Body of pancreas (tissue), 4 donors: ENCODE data around the gene IMPDH1.

Source experiments
- CTCF ChIP-seq, 7 experiments: fragments of 450-650 bp in 4 of 7; fragments of 200-600 bp in 3 of 7; sonication (generic) in 3 of 7; IDR thresholded peaks; one replicate each; pipeline ENCODE4 v1.5.1; 2016 to 2019; ENCODE audit warnings: antibody characterized with exemption in 7 of 7
- POLR2A ChIP-seq, 3 donors: fragments of 450-650 bp; IDR thresholded peaks; one replicate each; pipeline ENCODE4 v1.6.1; 2016; ENCODE audit warnings: antibody characterized with exemption in 3 of 3, mild to moderate bottlenecking in 2 of 3

DNA sequence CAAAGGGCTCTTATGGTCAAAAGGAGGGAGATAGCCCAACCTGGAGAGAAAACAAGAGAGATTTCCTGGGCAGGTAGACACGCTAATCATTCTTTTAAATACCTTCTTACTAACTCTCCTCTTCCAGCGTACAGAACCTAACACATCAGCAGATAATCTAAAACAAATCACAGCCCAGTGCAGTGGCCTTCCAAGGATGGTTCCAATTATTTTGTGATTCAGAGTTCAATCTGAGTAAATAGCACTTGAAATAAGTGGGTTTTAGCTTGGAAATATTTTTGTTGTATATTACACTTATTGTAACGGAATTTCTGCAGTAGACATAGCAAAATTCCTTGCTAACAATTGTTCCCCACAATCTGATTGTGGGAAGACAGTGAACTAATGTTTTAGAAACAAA lies 7.3 kb upstream of the IMPDH1 start:
- TF ChIP-seq CTCF (IDR thresholded peaks at IDR 0.05) (no peak), POLR2A (IDR thresholded peaks at IDR 0.05) (no peak)
